Right ventricle myocardium inferior (tissue), 1 donor: ENCODE results near the gene DLST. TPM values are rescaled to one million over a fixed set of nuclear protein-coding genes. Genes with fewer than 3 reads are reported as not detected.

Experiments
- ATAC-seq: fragments of 200-7000 bp; cut with Tn5 transposase; one replicate; pipeline ENCODE4 v1.9.1; 2020; ENCODE audit warnings: mild to moderate bottlenecking, moderate library complexity
- DNase-seq: peaks from one replicate; pipeline ENCODE4 v3.0.0; 2021; ENCODE audit errors: missing footprints
- intact Hi-C: fragments of 100-400 bp; cut with DNase I; formaldehyde crosslinking; loops from one replicate; pipeline ENCODE4 v1.11.0; 2022
- total RNA-seq: library from RNA; stranded (reverse); fragmentation: NEBNext Ultra II Directional; extraction: Animal tissue kit (Norgen Biotek cat#: 25700); gene quantifications from one replicate; pipeline ENCODE4 v1.2.1, GENCODE V29; 2021
- donor health status: DM: no; HTN: yes; CAD: no; lungs with severe emphysema.

Gene DLST
- total RNA-seq, 1 donor from 2014 or later: 213 TPM

DNA sequence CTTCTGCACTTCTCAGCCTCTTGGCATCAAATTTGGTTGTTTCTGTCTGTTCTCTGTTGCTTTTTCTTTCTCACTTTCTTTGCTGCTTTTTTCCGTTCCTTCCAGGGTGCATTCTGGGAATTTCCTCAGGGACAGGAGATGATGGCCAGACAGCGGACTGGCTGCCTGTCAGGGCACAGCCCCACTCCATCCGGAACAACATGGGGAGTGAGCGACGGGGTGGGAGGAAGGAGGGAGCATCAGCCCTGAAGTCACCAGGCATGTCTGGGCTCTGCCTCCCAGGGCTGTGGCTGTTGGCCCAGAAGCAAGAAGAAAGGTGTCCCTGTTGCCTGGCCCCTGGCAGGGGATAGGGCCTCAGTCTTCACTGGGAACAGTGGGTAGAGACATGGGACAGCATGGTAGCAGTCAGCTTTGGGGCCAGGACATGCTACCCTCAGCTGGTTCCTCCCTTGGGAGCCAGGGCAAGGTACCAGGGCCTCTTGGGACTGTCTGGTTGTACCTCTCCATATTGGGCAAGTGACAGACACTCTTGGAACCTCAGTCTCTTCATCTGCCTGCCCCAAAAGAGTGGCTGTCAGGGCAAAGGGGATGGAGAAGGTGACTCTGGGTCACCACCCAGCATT, 65.1 kb downstream of the DLST start:
- DNase-seq (no peak), ATAC-seq (peak; percentile 78)
- intact Hi-C loops: loop anchor here (2.0 to 10.0 kb wide), 2 partner anchors 58 to 138 kb away; no protein-coding TSS in a partner anchor

DNA sequence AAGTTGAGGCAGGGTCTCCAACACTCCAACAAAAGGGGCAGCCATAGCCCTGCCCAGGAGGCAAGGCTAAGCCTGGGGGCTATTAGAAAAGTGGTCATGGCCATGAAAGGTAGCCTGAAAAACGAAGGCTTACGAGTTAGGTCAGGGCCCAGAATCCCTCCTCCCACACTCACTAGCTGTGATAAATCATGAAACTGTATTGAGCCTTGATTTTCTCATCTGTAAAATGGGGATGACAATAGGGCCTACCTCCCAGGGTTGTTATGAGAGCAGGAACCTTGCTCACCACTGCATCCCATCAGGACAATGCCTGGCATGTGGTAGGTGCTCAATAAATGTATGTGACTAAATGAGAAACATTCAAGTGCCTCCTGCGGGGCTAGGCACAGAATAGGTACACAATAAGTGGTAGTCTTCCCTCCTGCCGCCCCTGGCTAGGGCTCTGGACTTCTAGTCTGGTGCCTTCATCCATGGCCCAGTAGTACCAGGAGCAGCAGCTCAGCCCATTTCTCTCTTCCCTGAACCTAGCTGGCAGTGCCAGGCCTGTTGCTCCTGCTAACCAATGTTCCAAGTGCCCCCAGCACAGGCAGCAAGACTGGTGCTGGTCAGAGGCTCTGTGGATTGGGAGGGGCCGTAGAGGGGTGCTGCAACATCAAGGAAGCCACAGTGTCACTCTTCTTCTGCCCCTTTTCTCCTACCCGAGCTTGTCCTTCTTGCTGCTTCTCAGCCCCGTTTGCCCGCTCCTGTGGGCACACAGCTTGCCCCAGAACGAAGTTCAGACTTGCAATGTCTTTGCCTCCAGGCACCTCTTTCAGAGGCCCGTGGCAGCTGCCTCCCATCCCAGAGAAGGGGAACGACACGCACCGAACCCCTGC, 65.9 kb downstream of the DLST start:
- DNase-seq (no peak), ATAC-seq (no peak)
- intact Hi-C loops: loop anchor here (2.0 to 10.0 kb wide), 2 partner anchors 57 to 137 kb away; no protein-coding TSS in a partner anchor

DNA sequence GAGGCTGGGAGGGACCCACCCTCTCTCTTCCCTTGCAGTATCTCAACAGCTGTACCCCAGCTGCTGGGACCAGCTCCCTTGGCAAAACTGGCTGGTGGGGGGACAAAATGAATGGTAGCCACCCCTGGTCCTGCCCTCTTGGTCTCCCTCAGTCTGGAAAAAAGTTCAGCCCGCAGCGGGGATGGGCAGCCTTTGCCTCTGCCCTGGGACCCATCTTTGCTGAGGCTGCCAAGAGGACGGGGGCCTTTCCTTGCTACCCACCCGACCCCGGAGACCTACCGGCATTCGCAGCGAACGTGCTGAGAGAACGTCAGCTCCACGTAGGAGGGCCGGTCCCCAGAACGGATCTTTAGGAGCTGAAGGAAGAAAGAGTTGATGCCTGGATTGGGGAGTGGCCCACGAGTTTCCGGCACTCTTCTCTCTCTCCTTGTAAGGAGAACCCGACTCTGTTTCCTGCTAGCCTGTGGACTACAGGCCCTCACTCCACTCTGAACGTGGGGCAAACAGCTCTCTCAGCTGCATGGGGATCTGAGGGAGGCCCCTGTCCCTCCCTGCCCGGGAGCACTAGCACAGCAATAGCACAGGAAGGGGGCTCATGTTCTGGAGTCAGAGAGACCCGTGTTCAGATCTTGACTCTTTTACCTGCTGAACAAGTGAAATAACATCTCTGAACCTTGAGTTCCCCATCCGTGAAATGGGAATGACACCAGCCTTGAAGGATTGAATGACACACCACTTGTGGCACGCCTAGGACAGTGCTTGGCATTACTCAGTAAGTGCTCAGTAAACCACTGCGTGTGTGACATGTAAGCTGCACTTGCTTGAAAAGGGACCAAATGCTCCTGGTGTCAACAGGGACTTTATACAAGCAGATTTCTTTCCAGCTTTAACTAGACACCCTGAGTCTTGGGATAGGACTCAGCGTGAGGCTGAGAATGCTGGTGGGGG, 66.8 kb downstream of the DLST start:
- ATAC-seq (no peak), DNase-seq (no peak)
- intact Hi-C loops: loop anchor here (10.0 kb wide), 1 partner anchor 136 kb away; no protein-coding TSS in a partner anchor

DNA sequence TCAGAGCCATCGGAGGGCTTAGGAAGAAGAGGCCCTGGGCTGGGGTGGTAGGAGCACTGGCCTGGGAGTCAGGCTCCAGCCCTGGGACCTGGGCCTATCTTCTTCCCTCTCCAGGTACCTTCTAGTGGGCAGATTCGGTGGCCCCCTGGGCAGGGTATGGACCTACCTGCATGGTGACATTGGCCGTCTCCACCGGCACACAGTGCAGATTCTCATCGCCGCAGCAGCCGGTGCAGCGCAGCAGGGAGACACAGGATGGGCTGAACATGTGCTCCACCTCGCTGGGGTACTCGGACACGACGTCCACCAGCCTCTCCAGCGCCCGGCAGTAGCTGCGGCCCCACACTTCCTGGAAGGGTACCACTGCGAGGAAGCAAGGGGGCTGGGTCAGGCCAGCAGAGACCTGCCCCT, 67.5 kb downstream of the DLST start:
- DNase-seq (no peak), ATAC-seq (no peak)
- intact Hi-C loops: loop anchor here (10.0 kb wide), 1 partner anchor 136 kb away; no protein-coding TSS in a partner anchor

DNA sequence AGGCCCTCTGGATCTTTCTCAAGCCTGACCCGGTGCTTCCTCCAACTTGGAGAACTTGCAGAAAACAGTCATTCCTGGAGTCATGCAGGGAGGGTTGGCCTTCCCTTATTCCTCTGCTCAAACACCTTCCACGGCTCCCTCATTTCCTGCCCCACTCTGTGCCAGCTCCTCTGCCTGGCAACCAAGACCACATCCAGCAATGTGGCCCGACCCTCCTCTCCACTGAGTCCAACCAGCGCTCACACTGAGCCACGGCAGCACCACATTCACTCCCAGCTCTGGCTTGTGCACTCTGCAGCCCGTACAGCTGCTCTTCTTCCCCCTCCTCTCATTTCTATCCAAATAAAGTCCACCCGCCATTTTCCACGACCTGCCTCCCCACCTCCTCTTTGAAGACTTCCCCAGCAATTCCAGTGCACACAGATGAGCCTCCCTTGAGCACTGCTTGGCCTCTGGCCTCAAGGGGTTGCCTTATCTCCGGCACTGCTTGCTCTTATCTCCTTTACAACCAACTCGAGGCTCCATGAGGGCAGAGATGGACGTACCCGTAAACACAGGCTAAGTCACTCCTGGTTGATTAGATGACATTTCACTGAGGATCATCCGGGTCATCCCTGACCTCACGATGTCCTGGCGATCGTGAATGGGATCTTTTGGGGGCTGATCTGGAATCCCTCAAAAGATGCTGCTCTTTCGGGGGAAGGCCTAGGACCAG, 68.3 kb downstream of the DLST start:
- intact Hi-C loops: loop anchor here (10.0 kb wide), 1 partner anchor 135 kb away; no protein-coding TSS in a partner anchor
- ATAC-seq (no peak), DNase-seq (no peak)

DNA sequence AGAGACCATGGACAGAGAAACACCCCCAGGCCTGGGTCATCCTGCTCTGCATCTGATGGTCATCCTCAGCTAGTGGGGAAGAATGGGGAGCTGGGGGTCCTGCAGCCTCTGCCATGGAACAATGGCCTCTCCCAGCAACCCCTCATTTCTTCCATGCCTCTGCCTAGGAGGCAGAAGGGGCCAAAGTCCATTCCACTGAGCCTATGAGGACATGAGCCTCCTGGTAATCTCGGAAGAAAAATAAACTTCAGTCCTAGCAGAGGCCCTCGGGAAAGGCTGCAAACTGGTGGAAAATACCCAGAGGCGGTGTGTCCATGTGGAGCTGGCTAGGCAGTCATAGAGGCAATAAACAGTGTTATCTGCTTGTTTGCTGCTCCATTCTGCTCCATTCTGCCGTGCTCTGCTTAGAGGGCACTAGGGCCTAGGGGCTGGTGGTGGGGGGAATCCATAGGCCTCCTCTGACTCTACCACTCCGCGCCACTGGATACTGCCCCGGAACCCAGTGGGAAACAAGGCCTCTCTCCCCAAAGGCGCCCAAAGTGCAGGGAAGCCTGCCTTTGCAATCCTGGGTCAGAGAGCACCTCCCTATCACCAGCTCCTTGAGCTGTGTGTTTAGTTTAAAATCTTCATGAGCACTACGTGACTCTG, 69.2 kb downstream of the DLST start:
- intact Hi-C loops: no loop called here
- no peak for DNase-seq
- no peak for ATAC-seq

DNA sequence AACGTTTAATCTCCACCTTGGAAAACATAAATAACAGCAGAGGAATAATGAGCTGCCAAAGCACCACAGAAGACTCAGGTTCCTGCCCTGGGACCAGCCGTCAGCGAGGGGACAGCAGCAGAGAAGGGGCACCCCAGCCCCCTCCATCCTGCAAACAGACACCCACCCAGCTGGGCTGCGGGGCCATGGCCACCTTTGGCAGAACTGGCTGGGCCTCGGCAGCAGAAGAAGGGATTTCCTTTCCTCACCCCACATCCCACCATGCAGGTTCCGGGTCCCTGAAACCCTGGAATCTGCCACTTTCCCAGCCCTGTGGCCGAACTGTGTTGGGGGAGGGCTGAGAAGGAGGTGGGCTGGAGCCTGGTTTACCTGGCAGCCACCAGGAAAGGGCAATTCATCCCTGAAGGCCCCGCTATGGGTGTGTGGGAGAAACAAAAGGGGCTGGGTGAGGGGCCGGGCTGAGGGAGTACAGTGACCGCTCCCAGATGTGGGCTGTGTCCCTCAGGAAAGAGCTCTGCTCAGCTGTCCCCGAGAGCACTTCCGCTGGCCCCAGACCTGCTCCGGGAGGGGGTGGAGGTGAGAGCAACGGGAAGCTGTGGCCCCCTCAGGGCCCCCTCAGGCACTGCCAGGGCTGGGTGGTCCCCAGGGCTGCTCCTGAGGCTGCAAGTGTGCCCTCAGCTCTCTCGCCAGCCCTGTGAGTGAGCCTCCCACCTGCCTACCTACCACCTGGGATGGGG, 69.9 kb downstream of the DLST start:
- intact Hi-C loops: no loop called here
- DNase-seq (no peak), ATAC-seq (no peak)

DNA sequence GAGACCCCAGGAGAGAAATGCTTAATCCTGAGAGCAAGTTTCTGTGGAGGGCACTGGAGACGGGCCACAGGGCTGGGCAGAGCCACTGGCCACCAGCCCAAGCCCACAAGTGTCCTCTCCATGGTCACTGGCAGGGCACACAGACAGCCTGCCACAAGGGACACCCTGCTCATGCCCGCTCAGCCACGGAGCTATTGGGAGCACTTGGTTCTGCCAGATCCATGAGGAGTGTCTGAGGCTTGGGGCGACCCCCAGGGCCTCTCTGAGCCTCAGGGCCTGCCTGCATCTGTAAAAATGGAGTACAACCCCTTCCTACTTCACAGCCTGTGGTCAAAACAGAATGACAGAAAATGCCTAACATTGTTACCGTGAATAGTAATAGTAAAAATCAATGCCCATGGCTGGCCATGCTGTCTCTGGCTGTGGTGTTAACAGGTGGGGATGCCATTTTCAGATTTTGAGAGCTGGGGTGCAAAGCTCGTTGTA, 70.5 kb downstream of the DLST start:
- ATAC-seq: no peak
- no peak for DNase-seq
- intact Hi-C loops: no loop called here

DNA sequence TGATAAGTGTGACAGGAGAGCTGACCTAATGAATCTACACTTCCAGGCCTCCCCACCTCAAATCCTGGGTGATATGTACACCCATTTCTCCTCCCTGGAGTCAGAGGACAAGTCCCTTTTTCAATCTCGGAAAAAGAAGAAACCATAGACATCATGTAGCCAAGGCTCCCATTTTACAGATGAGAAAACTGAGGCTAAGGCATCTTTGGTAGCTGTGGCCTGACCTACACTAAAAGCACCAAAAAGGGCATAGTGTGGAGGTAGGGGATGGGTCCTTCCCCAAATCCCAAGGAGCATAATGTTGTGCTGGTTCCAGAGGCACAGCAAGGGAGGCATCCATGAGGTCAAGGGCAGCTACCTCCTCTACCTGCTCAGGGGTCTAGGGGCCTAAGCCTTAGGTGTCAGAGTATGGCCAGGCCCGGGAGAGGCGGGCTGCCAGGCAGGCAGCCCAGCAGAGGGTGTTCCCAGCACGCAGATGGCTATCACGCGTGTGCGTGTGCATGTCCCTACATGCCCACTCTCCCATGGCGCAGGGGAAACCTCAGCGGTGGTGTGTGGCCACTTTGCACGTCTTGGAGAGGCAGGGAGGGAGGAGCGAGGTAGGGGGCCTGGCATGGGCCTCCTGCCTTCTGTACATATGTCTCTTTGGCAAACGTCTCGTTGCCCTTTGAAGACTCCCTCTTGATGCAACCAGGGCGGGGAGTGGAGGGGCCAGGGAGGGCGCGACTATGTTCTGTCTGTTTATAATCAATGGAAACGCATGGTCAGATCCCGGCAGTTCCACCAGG, 71.2 kb downstream of the DLST start:
- no peak for ATAC-seq
- intact Hi-C loops: no loop called here
- DNase-seq: no peak

Other genes with a start within 250 kb of the DLST start
- gene AREL1, start 168.8 kb upstream of the DLST start, total RNA-seq: 22.7 TPM
- gene FCF1, start 168.8 kb upstream of the DLST start, total RNA-seq: 37.6 TPM
- gene YLPM1, start 118.6 kb upstream of the DLST start, total RNA-seq: 27.1 TPM
- not detected for gene PROX2, start 5.8 kb upstream of the DLST start, total RNA-seq
- gene RPS6KL1, start 41.3 kb downstream of the DLST start, total RNA-seq: 19.1 TPM
- gene PGF, start 73.7 kb downstream of the DLST start, total RNA-seq: 6.5 TPM
- gene EIF2B2, start 121.0 kb downstream of the DLST start, total RNA-seq: 34.0 TPM
- 20.2 TPM for gene MLH3, start 169.6 kb downstream of the DLST start, total RNA-seq
- gene ACYP1, start 182.1 kb downstream of the DLST start, total RNA-seq: 11.7 TPM
- gene ZC2HC1C, start 187.7 kb downstream of the DLST start, total RNA-seq: 11.4 TPM
- gene NEK9, start 245.1 kb downstream of the DLST start, total RNA-seq: 102 TPM